ENCODE results near the gene CD38. TPM values are rescaled to one million over a fixed set of nuclear protein-coding genes. Genes with fewer than 3 reads are reported as not detected.
"Not testable (repeated sequence)": the region's sequence is repeated elsewhere in the genome, so short reads cannot be mapped to it uniquely, and the experiment has no call there.

CD38 gene
- polyA plus RNA-seq, 12 donors, result 0.69 to 3.3 (median 1.6) TPM; not detected in 2

DNA sequence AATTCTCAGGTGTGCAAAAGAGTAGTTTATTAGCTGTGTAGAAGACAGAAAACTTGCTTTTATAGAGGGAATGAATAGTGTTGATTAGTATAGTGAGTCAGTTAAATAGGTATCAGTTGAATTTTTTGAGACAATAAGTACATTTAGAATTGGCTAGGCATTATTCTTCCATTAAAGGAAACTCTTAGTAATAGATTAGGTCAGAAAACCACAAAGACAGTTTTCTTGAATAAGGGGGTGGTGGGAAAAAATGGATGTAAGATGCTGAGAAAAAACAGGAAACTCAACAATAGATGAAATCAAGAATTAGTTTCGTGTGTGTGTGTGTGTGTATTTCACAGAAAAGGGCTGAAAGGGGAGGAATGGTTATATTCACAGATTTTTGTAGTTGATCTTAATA is 16.8 kb downstream of the CD38 start:
- no peak for DNase-seq

DNA sequence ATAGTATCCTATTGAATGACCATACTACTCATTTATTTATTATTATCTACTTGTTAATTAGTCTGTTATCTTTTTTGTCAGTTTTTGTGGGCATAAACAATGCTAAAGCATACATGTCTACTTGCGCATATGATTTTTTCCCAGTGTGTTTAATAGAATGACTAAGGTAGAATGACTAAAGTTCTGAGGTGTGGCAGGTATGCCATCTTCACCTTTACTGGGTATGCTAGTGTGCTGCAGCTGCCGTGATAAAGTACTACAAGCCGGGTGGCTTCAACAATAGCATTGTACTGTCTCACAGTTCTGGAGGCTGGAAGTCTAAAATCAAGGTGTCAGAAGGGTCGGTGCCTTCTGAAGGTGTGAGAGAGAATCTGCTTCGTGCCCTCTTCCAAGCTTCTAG is 19.2 kb downstream of the CD38 start:
- no peak for DNase-seq

DNA sequence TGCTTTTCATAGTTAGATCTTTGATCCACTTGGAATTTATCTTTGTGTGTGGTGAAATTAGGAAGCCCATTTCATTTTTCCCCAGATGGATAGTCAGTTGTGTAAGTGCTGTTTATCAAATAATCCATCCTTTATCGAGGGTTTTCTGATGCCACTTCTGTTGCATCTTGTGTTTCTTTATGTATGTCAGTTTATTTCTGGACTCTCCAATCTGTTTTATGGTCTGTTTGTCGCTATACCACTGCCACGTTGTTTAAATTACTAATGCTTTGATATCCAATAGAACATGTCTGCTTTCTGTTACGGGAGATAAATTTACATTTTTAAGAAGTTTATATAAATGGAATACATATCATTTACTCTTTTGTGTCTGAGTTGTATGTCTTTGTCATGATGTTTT is 21.0 kb downstream of the CD38 start:
- no peak for DNase-seq

DNA sequence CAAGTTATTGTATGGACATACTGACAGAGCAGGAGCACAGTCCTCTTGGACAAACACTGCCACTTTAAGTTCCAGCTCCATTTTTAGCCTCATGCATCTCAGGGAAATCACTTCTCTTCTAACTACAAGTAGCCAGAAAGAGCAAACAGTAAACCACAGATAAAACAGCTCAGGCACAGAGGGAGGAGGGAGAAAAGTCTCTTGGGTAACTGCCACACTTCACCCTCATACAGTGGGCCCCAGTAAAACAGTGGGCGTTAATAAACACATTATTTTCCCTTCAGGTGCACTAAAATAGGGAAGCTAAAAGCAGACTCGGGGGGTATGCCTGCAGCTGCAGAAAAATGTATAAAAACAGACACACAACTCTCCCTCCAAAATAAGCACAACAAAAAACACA is 21.6 kb downstream of the CD38 start:
- no peak for DNase-seq

DNA sequence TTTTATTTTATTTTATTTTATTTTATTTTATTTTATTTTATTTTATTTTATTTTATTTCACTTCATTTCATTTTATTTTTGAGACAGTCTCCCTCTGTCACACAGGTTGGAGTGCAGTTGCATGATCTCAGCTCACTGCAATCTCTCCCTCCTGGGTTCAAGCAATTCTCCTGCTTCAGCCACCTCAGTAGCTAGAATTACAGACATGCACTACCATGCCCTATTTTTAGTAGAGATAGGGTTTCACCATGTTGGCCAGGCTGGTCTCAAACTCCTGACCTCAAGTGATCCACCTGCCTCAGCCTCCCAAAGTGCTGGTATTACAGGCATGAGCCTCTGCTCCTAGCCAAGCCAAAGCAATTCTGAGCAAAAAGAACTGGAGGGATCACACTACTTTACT is 24.4 kb downstream of the CD38 start:
- not testable (repeated sequence) for DNase-seq

DNA sequence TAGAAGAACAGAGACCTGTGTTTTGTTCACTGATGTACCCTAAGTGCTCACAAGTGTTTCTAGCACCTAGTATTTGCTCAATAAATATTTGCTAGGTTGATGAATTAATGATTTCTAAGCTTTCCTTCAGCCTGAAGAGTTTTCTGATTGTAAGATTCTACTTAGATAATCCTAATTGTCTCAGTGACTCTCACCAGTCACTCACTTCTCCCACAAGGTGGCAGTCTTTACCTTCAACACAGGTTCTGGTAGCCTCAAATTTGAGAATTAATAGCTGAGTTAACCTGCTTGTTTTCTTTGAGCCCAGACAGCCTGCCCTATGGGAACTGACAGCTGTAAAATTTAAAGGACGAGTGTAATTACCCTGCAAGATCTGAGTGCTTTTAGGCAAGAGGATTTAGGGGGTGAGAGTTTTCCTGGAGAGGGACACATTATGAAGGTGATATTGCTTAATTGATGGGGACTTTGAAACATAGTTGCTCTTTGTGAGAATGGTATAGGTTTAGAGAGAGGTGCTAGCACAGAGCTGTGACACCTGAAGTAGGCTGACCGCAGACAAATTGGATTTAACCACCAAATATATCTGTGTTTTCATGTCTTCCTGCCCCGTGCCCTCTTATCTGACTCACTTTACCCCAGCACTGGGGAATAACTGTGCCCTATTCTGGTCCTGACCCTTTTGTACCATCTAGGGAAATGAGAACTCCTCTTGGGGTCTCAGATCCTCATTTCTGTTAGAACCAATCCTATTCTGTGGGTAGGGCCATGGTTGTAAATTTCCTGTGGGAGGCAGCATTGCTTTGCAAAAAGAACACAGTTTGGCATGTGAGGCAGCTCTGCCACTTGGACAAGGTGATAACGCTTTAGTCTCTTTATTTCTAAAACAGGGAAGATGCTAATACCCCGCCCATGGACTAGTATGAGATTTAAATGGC is 27.7 kb downstream of the CD38 start:
- DNase-seq, result peak; percentile 54

DNA sequence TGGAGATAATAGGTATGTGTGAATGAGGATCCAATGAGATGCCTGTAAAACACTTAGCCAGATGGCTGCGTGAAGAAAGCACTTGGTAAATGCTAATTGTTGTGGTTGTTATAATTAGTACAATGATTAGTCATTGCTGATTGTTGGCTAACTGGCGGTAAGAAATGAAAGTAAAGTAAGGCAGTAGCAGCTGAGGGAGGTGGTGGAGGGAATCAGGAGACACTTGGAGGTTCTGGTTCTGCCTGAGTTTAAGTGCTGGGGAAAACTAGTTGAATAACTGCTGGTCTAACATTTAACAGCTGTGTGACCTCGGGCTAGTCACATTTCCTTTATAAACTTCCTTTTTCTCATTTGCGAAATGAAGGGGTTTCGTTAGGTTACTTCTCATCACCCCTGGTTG is 30.9 kb downstream of the CD38 start:
- DNase-seq, result no peak

DNA sequence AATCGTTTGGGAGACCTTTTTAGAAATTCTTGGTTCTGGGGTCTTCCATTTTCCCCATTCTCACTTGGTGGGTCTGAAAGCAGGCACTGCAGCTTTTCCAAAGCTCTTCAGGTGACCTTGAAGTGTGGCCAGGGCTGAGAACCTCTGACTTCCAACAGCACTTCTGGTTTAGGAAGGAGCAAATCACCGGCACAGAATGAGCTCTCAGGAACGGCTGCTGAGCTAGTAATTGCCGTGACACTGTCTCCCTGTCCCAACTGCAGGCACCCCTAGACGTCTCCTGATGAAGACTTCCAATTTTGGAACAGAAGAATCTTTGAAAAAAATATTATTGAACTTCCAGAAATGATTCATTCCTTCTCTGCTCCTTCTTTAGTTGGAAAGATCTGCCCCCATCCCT is 31.3 kb downstream of the CD38 start:
- no peak for DNase-seq

DNA sequence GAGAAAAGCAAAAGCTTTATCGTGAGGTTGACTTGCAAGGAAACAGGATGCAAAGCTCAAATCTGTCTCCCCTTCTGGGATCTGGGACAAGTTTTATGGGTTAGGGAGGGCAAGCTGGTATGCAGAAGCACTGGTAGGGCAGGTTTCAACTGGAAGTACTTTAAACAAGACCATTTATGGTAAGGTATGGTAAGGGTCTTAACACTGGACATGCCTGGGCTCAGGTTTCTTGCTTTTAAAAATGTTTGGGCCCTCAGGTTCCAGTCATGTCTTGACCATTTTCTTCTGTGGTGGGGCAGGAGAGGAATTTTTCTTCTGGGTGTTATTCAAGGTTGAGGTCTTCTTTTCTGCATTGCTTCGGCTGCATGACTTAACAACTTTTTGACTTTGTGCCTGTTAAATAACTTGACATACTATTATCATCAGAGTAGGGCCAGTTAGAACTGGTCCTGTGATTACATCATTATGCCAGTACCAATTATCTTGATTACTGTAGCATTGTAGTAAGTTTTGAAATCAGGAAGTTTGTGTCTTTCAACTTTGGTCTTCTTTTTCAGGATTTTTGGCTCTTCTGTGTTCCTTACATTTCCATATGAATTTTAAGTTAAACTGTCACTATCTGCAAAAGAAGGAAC is 33.7 kb downstream of the CD38 start:
- DNase-seq, result no peak

DNA sequence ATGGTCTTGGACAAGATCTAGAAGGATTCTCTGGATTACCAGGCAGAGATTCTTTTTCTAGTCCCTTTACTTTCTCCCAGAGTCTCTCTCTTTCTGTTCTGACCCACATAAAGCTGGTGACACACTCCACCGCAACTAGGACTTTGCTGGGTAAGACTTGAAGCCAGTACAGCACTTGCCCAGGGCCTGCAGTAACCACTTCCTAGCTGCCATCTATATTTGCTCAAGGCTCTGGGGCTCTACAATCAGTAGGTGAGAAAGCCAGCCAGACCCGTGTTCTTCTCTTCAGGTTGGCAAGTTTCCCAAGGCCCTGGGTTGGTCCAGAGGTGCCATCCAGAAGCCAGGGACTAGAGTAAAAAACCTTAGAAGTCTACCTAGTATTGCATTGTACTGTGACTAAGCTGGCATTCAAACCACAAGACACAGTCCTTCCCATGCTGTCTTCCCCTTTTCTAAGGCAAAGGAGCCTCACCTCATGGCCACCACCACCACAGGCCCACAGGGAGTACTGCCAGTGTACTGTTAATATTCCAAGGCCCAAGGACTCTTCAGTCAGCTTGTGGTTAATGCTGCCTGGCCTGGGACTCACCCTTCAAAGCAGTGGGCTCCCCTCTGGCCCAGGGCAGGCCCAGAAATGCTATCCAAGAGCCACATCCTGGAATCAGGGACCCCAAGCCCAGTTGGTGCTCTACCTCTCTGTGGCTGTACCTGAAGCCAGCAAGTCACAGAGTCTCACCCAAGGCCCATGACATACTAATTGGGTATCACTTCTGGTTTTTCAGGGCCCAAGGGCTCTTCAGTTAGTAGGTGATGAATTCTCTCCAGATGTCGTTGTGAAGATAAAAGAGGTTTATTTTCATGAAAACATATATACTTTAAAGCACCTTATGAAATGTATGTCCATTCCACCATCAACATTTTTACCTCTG is 54.7 kb downstream of the CD38 start:
- no peak for DNase-seq

DNA sequence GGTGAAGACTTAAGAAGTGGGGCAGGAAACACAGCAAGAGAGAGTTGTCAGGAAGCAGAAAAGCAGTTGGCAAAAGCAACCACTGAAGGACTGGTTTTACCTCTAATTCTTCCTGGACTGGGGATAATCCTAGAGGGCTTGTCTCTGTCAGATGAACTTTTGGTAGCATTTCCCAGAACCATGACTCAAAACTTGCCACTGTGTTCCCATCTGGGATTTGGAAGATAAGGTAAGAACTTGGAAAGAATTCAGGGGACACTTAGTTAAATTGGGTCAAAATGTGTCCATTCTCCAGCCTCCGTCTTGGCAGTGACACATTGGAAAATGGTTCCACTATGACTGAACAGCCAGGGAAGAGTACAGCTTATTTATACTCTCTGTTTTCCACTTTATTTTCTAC is 55.7 kb downstream of the CD38 start:
- DNase-seq, result no peak

DNA sequence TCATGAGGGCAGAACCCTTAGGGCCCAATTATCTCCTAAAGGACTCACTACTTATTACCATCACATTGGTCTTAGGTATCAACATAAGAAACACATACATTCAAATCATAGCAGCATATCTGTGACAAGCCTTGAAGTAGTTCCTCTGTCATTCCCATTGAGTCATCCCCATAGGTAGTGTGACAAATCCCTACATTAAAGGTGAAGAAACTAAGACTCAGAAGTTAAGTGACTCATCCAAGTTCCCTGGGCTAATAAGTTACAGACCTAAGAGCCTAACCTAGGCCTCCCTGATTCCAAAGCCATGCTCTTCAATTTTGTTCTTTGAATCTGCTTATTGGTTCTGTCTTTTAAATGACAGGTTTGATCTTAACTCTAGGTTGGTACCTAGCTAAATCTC is 58.2 kb downstream of the CD38 start:
- DNase-seq, result no peak

DNA sequence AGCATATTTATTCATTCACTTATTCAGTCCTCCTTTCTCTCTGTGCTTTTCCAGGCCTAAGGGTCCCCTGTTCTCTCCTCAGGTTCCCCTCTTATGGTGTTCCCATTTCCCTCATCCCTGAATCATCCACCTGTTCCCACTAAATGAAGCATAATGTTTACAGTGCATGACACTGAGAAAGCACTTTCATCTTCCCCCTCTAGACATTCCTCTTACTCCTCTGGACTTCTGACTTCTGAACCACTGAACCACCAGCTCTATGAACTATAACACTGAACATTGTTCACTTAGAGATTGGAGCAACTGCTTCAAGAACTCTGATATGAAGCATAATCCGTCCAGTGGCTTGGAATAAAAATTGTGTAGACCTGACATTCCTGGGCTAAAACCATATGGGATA is 59.5 kb downstream of the CD38 start:
- DNase-seq, result no peak

DNA sequence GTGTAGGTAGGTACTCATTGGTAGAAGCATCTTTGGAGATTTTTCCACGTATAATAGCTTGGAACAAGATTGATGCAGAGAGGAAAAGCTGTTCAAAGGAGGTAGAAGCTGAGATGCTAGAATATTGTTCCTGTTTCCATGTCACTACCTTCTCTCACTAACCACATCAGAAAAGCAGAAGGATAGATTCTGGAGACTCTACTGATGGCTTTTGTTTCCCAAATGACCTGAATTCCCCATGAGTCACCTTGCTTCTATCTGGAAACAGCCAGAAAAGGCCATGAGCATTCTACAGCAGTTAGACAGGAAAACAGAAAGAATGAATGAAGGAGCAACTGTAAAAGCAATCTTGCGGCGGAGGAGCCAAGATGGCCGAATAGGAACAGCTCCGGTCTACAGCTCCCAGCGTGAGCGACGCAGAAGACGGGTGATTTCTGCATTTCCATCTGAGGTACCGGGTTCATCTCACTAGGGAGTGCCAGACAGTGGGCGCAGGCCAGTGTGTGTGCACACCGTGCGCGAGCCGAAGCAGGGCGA is 63.1 kb downstream of the CD38 start:
- not testable (repeated sequence) for DNase-seq

DNA sequence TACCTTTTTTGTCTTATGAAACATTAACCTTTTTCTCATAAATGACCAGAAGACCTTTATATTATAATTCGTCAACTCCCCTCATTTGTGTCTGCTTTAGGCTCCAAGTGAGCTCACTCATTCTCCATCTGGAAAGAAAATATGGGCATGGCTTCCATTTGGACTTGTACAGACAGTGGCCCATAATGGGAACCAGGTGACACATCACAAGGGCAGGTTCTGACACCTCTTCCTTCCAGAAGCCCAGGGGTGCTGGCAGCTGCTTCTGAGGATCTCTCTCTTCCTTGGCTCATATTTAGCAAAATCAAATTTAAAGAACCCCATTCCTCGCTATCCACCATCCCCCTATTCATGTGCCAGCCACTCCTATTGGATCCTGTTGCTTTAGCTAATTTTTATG is 69.6 kb downstream of the CD38 start:
- DNase-seq, result no peak

DNA sequence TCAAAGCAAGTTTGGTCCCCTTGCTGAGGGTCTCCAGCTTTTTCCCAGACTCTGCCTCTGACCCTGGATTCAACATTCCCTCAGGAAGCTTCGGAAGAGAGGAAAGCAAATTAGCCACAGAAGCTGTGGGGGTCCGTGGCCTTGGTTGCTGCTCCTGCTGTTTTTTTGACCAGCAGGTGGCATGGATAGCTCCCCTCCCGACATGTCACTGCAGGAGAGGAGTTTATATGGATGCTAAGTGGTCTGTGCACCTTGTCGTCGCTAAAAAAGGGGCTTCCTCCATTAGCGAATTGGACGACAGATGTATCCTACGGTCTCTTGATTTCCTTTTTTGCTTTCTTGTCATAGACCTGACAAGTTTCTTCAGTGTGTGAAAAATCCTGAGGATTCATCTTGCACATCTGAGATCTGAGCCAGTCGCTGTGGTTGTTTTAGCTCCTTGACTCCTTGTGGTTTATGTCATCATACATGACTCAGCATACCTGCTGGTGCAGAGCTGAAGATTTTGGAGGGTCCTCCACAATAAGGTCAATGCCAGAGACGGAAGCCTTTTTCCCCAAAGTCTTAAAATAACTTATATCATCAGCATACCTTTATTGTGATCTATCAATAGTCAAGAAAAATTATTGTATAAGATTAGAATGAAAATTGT is 70.2 kb downstream of the CD38 start:
- DNase-seq, result no peak

DNA sequence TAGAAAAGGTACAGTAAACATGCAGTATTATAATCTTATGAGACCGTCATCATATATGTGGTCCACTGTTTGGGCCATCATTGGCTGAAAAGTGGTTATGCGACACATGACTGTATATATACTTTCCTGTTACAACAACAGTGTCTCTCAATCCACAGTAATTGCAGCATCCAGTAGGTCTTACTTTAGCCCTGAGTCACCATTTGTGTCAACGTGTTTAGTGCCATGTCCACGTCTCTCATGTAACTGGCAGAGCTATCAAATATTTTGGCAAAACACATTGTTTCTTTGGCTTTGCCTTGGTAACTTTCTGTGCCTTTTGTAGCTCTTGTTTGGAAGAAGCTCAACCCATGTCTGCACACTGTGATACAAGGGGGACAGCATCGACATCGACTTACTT is 73.8 kb downstream of the CD38 start:
- no peak for DNase-seq

DNA sequence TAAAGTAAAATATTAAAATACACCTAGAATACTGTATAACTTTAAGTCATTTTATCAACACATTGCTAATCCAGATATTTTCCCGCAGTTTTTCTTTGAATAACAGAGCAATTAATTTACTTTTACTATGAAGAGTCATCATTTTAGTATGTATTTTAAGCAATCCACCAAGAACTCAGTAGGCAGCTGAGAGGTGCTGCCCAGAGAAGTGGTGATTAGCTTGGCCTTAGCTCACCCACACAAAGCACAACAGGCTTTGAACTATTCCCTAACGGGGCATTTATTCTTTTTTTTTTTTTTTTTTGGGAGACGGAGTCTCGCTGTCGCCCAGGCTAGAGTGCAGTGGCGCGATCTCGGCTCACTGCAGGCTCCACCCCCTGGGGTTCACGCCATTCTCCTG is 74.4 kb downstream of the CD38 start:
- DNase-seq, result no peak

DNA sequence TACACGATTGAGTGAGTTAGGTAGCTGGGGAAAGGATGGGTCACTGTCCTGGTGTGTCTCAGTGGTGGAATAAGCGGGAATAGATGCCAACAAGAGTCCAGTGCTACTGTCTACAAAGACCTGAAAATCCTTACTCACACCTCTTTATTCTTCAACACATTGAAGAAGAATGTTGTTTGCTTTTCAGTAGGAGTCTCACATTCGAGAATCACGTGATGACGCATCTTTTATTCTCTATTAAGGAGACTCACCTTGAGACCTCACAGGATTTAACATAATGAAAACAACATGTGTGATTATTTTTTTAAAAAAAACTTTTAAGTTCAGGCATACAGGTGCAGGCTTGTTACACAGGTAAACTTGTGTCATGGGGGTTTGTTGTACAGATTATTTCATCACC is 75.2 kb downstream of the CD38 start:
- no peak for DNase-seq

DNA sequence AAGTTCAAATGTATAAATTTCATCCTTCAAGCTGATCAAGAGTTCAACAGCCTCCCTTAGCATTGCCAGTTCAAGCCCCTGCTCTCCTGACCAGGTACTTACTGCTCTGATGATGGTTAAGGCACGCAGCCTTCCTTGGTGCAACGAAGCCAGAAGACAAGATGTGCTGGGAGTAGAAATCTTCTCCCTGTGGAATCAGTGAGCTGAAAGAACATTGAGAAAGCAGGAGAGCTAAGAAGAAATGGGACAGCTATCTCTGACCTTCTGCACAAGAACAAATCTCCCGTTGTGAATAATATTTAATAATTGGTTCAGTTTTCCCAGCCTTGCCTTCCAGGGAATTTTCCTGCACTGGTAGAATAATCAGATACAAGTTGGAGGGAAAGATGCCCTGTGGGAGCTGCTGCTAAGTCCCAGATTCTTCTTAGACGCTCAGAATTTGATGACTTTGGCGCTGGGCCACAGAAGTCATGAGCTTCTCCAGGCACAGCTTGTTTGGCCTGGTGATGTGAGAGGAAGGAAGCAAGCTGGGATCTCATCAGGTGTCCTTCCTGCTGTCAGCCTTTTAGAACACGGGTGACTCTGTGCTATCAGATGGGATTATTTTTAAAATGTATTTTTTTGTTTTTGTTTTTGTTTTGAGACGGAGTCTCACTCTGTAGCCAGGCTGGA is 77.8 kb downstream of the CD38 start:
- DNase-seq, result peak; percentile 23

DNA sequence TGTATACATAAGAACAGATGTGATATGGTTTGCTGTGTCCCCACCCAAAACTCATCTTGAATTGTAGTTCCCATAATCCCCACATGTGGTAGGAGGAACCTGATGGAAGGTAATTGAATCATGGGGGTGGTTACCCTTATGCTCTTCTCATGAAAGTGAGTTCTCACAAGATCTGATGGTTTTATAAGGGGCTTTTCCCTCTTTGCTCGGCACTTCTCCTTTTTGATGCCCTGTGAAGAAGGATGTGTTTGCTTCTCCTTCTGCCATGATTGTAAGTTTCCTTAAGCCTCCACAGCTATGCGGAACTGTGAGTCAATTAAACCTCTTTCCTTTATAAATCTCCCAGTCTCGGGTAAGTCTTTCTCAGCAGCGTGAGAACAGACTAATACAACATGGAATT is 83.1 kb downstream of the CD38 start:
- DNase-seq, result not testable (repeated sequence)
